H1 (cell line): Measurements from ENCODE around the gene VAT1L.

Source experiments
- SUZ12 ChIP-seq: fragments of 200-600 bp; sonication (generic); IDR thresholded peaks from 2 replicates; pipeline ENCODE4 v1.6.1; 2012; ENCODE audit warnings: mild to moderate bottlenecking, inconsistent platforms, low read length, moderate library complexity, mixed read lengths
- TCF12 ChIP-seq: IDR thresholded peaks from 2 replicates; pipeline ENCODE4 v1.6.1; 2011; ENCODE audit warnings: low read depth, mild to moderate bottlenecking, low read length

GRCh38 chr16:77843405-77843804, 55.0 kb downstream of the VAT1L start:
- TF ChIP-seq TCF12 = no peak
- no peak for TF ChIP-seq SUZ12
